HG03432 (cell line): ENCODE data around the gene ARHGAP31.
"Not testable (repeated sequence)": the region's sequence is repeated elsewhere in the genome, so short reads cannot be mapped to it uniquely, and the experiment has no call there.

Source experiments
- ATAC-seq: cut with Tn5 transposase; IDR thresholded peaks from one replicate; pipeline ENCODE4 v1.9.1; 2021; ENCODE audit warnings: mild to moderate bottlenecking, moderate library complexity; ENCODE audit not compliant: unreplicated experiment

ARHGAP31 gene

DNA sequence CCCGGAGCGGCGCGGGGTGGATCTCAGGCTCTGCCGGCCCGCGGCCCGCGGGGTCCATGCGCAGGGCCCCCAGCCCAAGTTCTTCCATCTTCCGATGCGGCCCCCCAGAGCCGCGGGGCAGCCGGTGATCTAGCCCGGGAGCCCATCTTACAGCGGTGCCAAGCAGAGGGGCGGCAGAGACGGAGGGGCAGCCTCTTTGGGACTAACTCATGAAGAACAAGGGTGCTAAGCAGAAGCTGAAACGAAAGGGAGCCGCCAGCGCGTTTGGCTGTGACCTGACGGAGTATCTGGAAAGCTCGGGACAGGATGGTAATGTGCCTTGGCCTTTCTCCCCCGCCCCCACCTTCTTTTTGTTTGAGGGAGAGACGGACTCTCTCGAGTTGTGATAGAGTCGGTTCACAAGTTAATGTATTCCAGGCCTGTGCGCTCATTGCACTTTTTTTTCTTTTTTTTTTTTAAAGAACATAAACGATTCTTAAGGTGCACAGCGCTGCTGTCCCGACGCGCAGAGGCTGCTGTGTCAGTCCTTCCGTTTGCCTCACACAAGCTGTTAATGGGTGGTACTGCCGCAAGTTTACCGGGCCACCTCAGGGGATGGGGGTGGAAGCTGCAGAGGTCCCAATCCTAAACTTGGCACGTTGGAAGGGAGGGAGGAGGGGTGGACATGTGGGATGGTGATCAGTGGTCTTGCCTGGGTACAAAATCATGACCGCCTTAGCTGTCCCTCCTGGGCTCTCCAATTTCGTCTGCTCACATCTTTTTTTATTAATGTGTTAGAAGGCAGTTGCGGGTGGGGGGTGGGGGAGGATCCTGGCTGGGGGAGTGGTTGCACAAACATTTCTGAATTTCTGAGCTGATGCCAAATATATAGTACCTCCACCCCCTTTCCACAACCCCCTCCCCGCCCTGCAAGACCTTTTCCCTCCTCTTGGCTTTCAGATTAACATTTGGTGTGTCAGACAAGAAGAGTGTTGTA lies 801 bp downstream of the ARHGAP31 start:
- ATAC-seq: peak; percentile 32

- ATAC-seq: no peak
Measured at GRCh38 chr3:119295816-119296726, 1.9 kb downstream of the ARHGAP31 start.

DNA sequence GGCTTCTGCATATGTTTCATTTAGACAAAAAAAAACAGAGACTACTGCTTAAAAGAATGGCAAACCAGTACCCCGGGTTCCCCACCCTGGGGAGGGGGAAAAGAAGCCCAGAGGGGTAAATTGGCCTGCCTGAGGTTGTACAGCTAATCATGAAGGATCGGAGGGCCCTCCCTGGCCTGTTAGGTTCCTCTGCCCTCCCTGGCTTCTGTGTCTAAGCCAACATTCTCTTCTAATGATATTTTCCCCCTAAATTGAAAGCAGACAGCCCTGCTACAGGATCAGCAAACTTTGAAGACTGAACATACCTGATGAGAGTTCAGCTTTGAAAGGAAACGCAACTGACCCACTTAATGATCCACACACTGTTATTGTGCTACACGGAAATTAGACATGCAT lies 2.5 kb downstream of the ARHGAP31 start:
- ATAC-seq: no peak

- ATAC-seq: no peak
Measured at GRCh38 chr3:119297169-119297568, 3.0 kb downstream of the ARHGAP31 start.

- no peak for ATAC-seq
Measured at GRCh38 chr3:119298565-119298941, 4.4 kb downstream of the ARHGAP31 start.

GRCh38 chr3:119300991-119301391 lies 6.8 kb downstream of the ARHGAP31 start:
- ATAC-seq: no peak

- no peak for ATAC-seq
Measured at GRCh38 chr3:119301662-119302061, 7.5 kb downstream of the ARHGAP31 start.

DNA sequence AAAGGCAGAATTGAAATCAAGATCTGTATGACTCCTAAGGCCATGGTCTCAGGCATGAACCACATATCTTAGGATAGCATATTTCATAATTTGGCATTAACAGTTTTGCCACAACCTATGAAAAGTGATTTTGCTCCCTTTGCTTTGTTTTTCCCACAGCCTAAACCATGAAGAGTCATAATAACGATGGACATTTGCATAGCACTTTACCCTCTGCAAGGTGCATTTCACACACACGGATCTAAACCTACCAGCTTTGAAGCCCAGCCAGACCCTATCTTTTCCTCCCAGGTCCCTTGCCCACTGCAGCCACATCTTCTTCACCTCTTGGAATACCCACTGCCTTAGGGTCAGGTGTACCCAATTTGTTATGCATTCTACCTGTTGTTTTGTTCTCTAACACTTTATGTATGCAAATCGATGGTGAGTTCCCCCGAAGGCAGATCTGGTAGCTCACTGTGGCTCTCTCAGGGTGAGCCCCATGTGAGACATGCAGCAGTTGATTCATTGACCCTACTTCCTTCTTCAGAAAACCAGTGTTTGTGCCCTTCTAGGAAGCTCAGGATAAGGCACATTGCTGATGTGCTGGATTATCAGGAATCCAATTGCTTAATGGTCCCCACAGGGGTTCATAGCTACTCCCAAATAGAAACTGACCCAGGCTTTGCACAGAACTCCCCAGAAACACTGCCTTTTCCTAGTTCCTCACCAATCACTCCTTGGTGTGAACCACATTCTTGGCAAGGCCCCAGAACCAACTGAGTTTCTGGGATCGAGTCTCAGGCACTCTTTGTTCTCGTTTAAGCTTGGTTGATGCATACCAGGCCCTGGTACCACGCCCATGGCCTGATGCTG lies 8.7 kb downstream of the ARHGAP31 start:
- ATAC-seq: peak; percentile 63

DNA sequence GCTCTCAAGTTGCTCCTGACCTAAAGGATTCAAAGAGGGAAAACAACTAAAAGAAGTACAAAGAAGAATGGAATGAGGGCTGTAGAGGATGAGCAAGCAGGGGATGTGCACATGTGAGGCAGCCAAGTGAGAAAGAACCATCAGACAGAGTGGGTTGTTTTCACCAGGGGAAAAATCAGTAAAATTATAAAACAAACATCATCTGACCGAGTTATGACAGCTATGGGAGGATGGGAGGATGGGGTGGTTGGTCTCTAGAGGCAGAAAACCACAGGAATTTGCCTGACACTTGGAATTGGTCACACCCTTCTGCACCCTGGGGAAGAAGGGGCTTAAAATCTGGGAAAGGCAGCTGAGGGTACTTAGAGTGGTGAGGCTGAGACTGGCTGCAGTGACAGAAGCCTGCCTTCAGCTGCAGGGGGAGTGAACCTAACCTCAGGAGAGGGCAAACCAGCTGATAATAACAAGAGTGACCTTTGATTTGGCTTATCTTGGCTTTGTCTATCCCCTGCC lies 10.1 kb downstream of the ARHGAP31 start:
- ATAC-seq: no peak

DNA sequence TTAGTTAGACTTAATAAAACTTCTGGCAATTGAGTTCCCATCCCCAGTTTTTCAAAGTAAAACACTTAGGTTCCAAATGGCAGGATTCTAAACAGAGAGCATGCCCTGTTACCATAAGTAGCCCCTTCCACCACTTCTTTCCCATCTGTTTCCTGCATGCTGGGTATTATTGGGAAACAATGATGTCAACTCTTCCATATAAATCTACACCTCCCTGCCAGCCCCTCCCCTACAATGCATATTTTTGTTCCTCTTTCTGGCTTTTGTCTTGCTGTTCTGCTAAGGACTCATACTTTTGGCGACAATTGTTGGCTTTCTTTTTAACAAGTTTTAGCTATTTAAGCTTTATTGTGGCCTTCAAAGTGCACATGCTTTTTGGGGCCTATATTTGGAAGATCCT lies 11.1 kb downstream of the ARHGAP31 start:
- no peak for ATAC-seq

DNA sequence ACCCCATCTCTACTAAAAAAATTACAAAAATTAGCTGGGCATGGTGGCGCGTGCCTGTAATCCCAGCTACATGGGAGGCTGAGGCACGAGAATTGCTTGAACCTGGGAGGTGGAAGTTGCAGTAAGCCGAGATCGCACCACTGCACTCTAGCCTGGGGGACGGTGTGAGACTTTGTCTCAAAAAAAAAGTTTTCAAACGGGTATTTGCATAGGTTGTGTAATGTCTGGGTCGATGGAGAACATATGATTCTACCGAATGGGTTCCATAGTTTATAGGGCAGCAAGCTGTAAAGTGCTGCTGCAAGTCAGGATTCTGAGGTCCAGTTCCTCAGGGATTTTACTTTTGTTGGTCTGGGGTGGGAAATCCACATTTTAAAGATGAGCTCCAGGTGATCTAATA lies 12.2 kb downstream of the ARHGAP31 start:
- ATAC-seq: not testable (repeated sequence)

DNA sequence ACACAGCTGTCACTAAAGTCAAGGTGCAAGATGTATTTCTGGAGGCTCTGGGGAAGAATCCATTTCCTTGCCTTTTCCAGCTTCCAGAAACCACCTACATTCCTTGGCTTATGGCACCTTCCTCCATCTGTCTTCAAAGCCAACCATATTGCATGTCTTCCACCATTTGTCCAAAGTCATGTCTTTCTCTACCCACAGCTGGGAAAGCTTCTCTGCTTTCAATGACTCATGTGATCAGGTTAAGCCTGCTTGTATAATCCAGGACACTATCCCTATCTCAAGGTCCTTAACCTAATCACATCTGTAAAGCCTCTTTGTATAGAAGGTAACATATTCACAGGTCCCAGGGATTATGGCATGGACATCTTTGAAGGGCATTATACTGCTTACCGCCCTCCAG lies 14.2 kb downstream of the ARHGAP31 start:
- no peak for ATAC-seq

DNA sequence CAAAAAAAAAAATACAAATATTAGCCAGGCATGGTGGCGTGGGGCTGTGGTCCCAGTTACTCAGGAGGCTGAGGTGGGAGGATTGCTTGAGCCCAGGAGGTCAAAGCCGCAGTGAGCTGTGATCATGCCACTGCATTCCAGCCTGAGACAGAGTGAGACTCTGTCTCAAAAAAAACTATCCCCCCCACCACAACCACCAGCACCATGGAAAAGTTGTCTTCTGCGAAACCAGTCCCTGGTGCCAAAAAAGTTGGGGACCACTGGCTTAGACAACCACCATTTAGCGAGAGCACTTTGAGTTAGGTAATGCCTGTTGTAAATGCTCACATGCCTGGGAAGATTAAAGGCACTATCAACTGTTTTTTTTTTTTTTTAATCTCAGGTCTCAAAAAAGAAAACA lies 15.4 kb downstream of the ARHGAP31 start:
- ATAC-seq: no peak

GRCh38 chr3:119310071-119310470 lies 15.9 kb downstream of the ARHGAP31 start:
- ATAC-seq: no peak

DNA sequence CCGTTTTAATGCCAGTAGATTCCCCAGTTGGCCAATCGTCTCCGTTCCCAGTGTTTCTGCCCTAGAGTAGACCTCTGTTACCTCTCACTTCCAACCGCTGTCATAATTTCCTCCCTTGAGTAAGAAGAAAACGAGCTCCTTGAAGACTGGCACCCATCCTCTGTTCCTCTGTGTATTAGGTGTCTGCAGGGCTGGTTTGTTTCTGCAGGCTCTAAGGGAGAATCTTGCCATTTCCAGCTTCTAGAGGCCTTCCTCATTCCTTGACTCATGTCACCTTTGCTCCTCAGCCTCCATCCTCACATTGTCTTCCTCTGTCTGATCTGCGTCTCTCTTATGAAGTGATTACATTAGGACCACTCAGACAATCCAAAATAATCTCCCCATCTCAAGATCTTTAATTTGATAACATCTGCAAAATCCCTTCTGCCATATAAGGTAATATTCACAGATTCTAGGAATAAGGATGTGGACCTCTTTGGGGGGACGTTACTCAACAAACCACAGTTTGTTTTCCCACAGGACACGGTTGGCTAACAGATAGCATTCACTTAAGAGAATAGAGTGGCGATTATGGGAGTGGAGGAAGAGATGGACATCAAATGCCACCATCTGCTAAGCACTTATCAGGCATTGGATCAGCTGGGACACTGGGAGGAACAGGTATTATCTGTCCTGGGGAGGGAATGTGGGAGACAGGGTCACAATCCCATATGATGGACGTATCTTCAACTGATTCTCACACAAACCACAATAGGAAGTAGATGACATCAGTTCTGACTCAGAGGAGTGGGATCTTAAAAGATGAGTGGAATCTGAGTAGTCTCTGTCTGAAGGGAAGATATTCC lies 17.1 kb downstream of the ARHGAP31 start:
- no peak for ATAC-seq

- ATAC-seq: no peak
Measured at GRCh38 chr3:119313461-119313860, 19.3 kb downstream of the ARHGAP31 start.

GRCh38 chr3:119314821-119315220 lies 20.6 kb downstream of the ARHGAP31 start:
- ATAC-seq: no peak

GRCh38 chr3:119315600-119316312 lies 21.6 kb downstream of the ARHGAP31 start:
- ATAC-seq: no peak

DNA sequence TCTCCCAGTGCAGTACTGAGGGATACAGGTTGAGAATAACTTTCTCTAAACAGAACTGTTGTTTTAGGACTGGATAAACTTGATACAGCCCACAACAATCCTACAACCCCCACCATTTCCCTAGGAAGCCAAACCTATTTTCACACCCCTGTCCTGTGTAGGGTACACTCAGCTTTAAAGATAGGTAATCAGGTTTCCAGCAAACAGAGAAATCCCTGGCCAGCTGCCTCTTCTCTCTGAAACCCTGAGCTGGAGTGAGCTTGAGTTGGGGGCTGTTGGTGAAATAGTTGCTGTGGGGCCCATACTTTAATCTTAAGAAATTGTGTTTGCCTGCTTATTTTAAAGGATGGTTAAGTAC lies 22.1 kb downstream of the ARHGAP31 start:
- no peak for ATAC-seq
